H4 (cell line): ENCODE measurements around the gene B3GALNT1. TPM values are rescaled to one million over a fixed set of nuclear protein-coding genes. Genes with fewer than 3 reads are reported as not detected.
"Not testable (repeated sequence)": the region's sequence is repeated elsewhere in the genome, so short reads cannot be mapped to it uniquely, and the experiment has no call there.

Experiments
- DNase-seq: peaks from one replicate; pipeline ENCODE4 v3.0.0-alpha.2; 2015; ENCODE audit warnings: low spot score
- total RNA-seq: library from RNA; depleted of rRNA; stranded (reverse); fragments of >200 nt; shearing (Covaris generic); gene quantifications from 2 replicates; pipeline ENCODE4 v1.2.3, GENCODE V29; 2014

The B3GALNT1 gene
- total RNA-seq, 1 experiment from 2014 or later: 6.7 TPM

- DNase-seq: no peak
These were observed 23.5 kb downstream of the B3GALNT1 start for GRCh38 chr3:161081633-161082032.

GRCh38 chr3:161073181-161073580 is 32.0 kb downstream of the B3GALNT1 start:
- DNase-seq: no peak

DNA sequence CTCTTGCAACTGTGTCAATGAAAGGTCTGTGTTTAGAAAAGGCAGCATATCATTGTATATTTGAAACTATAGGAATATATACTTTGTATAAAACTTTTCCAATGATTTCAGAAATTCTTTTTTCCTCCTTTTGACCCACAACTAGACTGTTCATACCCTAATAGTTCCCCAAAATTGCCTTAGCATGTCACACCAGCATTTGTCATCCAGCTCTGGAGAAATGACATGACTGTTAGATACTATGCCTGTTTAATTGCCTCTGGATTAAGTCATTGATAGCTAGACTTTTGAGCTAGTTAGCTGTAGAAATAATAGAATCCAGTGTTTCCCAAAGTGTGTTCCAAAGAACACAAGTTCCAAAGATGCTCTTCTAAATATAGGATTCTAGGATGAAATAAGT is 32.4 kb downstream of the B3GALNT1 start:
- no peak for DNase-seq

DNA sequence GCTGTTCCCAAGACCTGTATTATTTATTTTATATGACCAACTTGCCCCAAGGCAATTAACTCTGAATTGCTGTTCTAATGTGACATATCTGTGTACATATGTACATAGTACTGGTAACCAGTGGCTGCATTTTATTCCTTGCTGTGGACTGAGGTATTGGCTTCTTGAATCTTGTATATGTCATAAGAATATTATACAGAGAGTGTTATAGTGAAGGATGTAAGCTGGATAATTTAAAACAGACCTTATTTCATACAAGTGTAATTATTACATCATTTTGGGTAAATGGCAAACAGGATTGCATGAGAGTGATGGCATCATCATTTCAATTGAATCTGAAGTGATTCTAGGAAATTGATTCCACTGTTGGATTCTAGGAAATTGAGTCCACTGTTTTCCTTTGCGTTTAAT is 32.9 kb downstream of the B3GALNT1 start:
- DNase-seq: no peak

- DNase-seq: no peak
These were observed 34.0 kb downstream of the B3GALNT1 start for GRCh38 chr3:161070980-161071663.

DNA sequence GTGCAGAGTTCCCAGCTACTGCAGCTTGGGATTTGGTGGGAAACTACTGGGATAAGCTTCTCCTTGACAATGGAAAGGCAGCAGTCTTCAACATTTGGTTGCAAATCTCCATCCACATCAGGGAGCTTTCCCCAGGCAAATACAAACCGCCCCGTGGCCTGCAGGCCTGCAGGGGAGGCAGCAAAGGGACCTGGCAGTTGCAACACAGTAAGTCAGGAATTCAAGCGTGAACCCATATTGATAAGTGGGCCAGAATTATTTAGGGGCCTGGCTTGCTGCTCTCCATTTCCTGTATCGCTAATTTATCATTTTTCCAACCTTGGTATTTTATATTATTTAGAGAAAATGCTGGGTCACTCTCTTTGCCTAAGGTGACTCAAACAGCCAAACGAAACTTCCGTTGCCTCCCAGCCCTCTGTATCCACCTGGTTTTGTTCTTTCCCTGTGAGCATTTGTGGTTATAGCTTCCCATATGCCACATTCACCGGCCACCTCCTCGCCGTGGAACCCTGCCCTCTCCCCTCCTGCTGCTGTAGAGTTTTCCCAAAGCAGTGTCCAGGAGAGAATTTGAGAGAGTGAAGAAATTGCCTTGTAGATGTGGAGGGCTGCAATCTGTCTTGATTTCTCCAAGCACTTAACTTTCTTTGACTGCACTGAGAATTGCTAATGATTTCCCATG is 34.8 kb downstream of the B3GALNT1 start:
- DNase-seq: peak; percentile 32

- DNase-seq: peak; percentile 95
These were observed 35.5 kb downstream of the B3GALNT1 start for GRCh38 chr3:161069511-161070251.

DNA sequence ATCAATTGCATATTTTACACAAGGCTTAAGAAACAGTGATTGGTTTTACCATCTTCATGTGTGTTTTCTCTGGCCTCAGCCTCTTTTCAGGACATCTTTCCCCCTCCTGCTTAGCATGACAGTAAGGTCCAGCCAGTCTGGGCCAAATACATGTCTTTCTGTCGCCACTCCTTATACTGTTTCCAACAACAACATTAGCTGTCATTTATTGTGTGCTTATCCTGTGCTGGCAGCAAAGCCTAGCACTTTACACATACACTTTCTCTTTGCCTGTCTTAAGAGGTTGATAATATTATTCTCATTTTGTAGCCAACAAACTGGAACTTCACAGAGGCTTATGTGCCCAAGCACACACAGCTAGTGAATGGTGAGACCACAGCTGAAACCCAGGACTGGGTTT is 37.8 kb downstream of the B3GALNT1 start:
- DNase-seq: no peak

DNA sequence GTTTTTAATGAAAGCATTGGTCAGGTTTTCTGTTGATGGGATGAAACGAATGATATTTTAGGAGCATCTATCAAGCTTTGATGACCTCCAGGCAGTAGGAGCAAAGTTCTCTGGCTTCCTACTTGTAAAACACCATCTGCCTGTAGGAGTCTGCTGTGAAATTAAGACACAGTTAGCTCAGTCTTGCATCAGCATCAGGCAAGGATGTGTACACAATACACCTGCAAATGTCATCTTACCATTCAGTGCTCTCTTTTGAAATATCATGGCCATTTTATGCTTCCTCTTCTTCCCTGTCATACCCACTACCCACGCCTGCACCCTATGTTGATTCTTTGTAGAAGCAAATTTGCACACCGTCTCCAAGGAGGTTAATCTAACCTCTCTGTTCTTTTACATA is 38.2 kb downstream of the B3GALNT1 start:
- no peak for DNase-seq

GRCh38 chr3:161064413-161064812 is 40.7 kb downstream of the B3GALNT1 start:
- no peak for DNase-seq

- no peak for DNase-seq
These were observed 50.1 kb downstream of the B3GALNT1 start for GRCh38 chr3:161054860-161055604.

DNA sequence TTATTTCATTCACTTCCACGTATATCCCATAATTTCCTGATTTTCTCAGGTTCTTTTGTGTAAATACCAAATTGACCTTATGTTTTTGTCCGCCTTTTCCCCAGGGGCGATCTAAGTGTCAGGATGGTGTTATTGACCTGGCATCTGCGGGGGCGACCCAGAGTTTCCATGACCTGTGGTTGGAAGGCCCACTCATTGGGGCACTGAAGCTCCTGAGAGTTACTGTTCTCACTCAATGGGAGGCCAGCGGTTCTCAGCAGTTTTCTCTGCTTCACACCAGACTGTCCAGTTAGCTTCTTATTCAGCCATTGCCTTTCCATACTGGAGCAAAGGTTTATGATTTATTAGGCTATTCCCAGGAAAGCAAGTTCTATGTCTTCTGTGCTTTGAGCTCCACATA is 53.3 kb downstream of the B3GALNT1 start:
- no peak for DNase-seq

DNA sequence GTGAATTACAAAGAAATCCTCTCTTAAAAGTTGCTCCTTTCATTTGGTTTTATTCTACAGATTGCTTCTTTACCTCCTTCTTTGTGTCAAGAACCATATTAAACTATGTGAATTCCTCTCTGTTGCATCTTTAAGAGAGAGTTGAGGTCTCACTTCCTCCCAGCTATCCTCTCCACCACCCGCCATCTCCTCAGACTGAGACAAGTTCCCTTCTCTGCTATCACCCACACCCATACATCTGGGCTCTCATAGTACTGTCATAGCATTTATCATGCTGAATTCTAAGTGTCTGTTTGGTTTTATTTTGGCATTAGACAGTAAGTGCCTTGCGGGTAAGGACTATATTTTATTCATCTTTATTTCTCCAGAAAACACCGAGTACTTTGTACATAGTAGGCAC is 54.2 kb downstream of the B3GALNT1 start:
- no peak for DNase-seq

DNA sequence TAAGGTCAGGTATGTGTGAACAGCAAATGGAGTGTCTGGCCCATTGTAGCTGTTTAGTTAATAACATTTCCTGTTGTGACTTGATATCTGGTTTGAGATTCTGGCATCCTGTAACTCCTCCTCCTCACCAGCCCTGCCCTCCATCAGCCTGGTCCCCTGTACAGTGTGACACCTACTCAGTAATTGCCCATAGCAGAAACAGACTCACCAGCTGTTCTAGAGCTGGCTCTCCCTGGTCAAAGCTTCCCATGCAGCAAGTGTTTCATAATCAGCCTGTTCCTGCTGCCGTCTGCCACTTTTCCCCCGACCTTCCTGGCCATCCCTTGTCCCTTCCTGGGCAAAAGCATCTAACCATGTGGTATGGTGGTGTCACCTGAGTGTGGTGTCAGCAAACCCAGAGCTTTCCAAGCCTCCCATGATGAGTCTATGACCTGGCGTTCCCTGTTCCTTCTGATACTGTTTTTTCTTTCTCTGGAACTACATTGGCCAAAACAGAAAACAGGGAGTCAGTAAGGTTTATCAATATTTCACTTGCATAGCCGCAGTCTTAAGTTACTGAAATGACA is 55.4 kb downstream of the B3GALNT1 start:
- no peak for DNase-seq

DNA sequence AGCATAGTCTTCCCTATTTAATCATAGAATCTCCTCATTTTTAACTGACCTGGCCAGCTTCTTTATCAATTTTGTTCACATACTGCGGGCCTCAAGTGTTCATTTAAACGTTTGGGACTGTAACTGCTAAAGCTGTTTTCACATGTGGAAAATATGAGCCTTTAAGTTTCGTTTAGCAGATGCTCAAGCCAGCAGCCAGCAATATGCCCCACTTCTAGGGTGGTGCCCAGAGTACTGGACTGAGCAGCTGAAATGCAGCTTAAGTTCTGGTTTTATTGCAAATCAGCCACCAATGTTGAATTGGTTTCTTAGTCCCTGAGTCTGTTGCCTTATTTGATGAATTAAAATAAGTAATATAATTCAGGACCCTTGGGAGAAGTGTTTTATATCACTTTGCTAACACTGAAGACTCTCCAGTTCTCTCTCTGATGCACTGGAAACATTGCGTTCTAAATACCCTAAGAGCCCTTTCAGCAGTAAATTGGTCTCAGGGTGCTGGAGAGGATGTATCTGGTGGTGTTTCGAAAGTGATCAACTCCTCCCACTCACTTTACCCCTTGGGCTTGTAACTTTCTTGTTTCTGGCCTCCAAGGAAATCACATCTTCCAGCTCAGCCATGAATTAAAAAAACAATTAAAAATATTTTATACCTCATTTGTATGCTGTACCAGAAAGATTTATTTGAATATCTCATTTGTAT is 61.7 kb downstream of the B3GALNT1 start:
- no peak for DNase-seq

GRCh38 chr3:161042023-161042501 is 63.1 kb downstream of the B3GALNT1 start:
- peak; percentile 27 for DNase-seq

GRCh38 chr3:161038725-161039124 is 66.4 kb downstream of the B3GALNT1 start:
- DNase-seq: no peak

- DNase-seq: no peak
These were observed 69.4 kb downstream of the B3GALNT1 start for GRCh38 chr3:161035711-161036110.

GRCh38 chr3:161034913-161035550 is 70.1 kb downstream of the B3GALNT1 start:
- DNase-seq: not testable (repeated sequence)
